ENCODE data around the gene ZCCHC24. TPM values are rescaled to one million over a fixed set of nuclear protein-coding genes. Genes with fewer than 3 reads are reported as not detected.
"Not testable (repeated sequence)": the region's sequence is repeated elsewhere in the genome, so short reads cannot be mapped to it uniquely, and the experiment has no call there.

ZCCHC24 gene
- total RNA-seq, 1 experiment from 2014 or later, result 3.8 TPM

DNA sequence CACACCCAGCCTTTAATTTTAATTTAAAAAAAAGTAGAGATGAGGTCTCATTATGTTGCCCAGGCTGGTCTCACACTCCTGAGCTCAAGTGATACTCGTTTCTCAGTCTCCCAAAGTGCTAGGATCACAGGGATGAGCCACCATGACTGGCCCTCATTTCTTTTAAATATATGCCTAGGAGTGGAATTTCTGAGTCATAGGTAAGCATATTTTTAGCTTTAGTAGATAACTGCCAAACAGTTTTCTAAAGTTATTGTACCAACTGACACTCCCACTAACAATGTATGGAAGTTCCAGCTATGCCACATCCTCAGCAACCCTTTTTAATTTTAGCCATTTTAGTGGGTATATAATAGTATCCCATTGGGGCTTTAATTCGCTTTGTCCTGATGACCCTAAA, 111.9 kb downstream of the ZCCHC24 start:
- H3K23ac ChIP-seq (ENCODE audit: insufficient read length, low read depth, low read length), result no peak overlapping the region
- H4K91ac ChIP-seq (ENCODE audit: insufficient read length, low read depth, low read length), result no peak overlapping the region
- no peak overlapping the region for H3K4ac ChIP-seq (ENCODE audit: low read depth, low read length)
- no peaks in the 10 kb centered on the region for H3K9me3 ChIP-seq (ENCODE audit: control insufficient read depth, low read depth, low read length)
- DNase-seq, result no peak
- H3K27ac ChIP-seq (ENCODE audit: insufficient read length, low read depth, low read length), result no peak overlapping the region
- TF ChIP-seq, protein P1, sequence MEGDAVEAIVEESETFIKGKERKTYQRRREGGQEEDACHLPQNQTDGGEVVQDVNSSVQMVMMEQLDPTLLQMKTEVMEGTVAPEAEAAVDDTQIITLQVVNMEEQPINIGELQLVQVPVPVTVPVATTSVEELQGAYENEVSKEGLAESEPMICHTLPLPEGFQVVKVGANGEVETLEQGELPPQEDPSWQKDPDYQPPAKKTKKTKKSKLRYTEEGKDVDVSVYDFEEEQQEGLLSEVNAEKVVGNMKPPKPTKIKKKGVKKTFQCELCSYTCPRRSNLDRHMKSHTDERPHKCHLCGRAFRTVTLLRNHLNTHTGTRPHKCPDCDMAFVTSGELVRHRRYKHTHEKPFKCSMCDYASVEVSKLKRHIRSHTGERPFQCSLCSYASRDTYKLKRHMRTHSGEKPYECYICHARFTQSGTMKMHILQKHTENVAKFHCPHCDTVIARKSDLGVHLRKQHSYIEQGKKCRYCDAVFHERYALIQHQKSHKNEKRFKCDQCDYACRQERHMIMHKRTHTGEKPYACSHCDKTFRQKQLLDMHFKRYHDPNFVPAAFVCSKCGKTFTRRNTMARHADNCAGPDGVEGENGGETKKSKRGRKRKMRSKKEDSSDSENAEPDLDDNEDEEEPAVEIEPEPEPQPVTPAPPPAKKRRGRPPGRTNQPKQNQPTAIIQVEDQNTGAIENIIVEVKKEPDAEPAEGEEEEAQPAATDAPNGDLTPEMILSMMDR (conservative IDR thresholded peaks at IDR 0.05), result no peak
- no peak overlapping the region for H3K18ac ChIP-seq (ENCODE audit: insufficient read length, low read depth, low read length)
- no peak overlapping the region for H3K14ac ChIP-seq (ENCODE audit: insufficient read depth, low read length)
- H3K4me2 ChIP-seq (ENCODE audit: insufficient read depth, insufficient read length, low read length), result no peak overlapping the region
- H2BK5ac ChIP-seq (ENCODE audit: insufficient read length, low read length), result no peak overlapping the region
- H3K4me3 Mint-ChIP-seq, result no peak overlapping the region
- no peak overlapping the region for H2AK5ac ChIP-seq (ENCODE audit: insufficient read length, low read length)
- no peak overlapping the region for H4K8ac ChIP-seq (replicated peaks; ENCODE audit: insufficient read length, low read depth, low read length)
- H4K5ac ChIP-seq (ENCODE audit: insufficient read length, low read depth, low read length), result no peak overlapping the region
- H4K20me1 ChIP-seq (ENCODE audit: control insufficient read depth, insufficient read depth, insufficient read length), result no peaks in the 10 kb centered on the region
- H3K36me3 Mint-ChIP-seq (ENCODE audit: insufficient read depth in 1 of 3, low read depth in 3 of 3), result peaks cover 2 to 3% (median 3%) of the 10 kb centered on the region in 3 experiments; a peak in 5 of 7 replicates
- H3K9me3 Mint-ChIP-seq, result peaks cover 12 to 14% of the 10 kb centered on the region in 2 experiments
- H2BK12ac ChIP-seq (ENCODE audit: insufficient read length, low read depth, low read length), result no peak overlapping the region
- peaks cover 13% of the 10 kb centered on the region in 2 experiments for H3K4me1 Mint-ChIP-seq
- no peaks in the 10 kb centered on the region for H3K79me1 ChIP-seq (ENCODE audit: insufficient read depth, low read depth, low read length, poor library complexity, severe bottlenecking)
- no peak overlapping the region for H3K56ac ChIP-seq (ENCODE audit: insufficient read length, low read depth, low read length)
- no peak overlapping the region for H2BK15ac ChIP-seq (ENCODE audit: low read depth, low read length)
- H3K9ac ChIP-seq (ENCODE audit: extremely low read depth, insufficient read length, low read length), result no peak overlapping the region
- H2BK120ac ChIP-seq (ENCODE audit: low read depth, low read length, poor library complexity, severe bottlenecking), result no peak overlapping the region
- H3K27ac Mint-ChIP-seq, result no peak overlapping the region
- no peaks in the 10 kb centered on the region for H3K23me2 ChIP-seq (ENCODE audit: insufficient read length, low read depth, low read length, poor library complexity, severe bottlenecking)
- H3K79me2 ChIP-seq (ENCODE audit: insufficient read depth, low read length), result no peaks in the 10 kb centered on the region
- no peaks in the 10 kb centered on the region for H3K4me1 ChIP-seq (ENCODE audit: insufficient read depth, low read length)
- no peak overlapping the region for H2BK20ac ChIP-seq (ENCODE audit: low read depth, low read length, poor library complexity, severe bottlenecking)
- H3T11ph ChIP-seq (ENCODE audit: low read length), result no peak overlapping the region
- WGBS (ENCODE audit: extremely low coverage, insufficient read length, low lambda C conversion rate), result no CpG with 5 or more reads among the region's 2 CpGs
- H3K27me3 ChIP-seq (ENCODE audit: insufficient read depth, low read length), result no peaks in the 10 kb centered on the region
- no peak overlapping the region for H2AFZ ChIP-seq (ENCODE audit: low read length)
- peaks cover 12% of the 10 kb centered on the region for H3K27me3 Mint-ChIP-seq (ENCODE audit: low read depth)

DNA sequence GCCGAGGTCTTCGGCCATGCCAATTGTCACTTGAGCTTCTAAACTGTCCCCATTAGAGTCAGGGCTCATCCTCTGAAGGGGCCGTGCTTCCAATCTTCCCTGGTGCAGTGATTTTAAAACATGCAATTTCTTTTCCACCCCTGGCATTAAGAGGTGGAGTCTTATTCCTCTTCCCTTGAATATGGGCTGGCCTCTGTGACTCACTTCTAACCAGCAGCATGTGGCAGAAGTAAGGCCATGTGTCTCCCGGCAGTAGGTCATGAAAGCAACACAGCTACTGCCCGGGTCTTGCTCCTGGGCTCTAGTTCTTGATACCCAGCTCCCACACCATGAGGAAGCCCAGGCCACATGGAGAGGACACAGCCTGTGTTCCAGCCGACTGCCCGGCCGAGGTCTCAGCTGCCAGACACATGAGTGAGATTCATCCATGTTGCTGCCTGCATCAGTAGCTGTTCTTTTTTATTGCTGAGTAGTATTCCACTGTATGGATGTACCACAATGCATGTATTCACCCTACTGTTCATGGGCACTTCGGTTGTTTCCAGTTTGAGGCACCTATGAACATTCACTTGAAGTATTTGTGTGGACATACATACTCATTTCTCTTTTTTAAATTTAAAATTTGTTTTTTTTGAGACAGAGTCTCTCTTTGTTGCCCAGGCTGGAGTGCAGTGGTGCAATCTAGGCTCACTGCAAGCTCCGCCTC, 112.7 kb downstream of the ZCCHC24 start:
- H3K4me1 ChIP-seq (ENCODE audit: insufficient read depth, low read length); H3K14ac ChIP-seq (ENCODE audit: insufficient read depth, low read length); H3K27ac Mint-ChIP-seq; H3K9ac ChIP-seq (ENCODE audit: extremely low read depth, insufficient read length, low read length); H2AK5ac ChIP-seq (ENCODE audit: insufficient read length, low read length); H2BK12ac ChIP-seq (ENCODE audit: insufficient read length, low read depth, low read length); H3K56ac ChIP-seq (ENCODE audit: insufficient read length, low read depth, low read length); H3K18ac ChIP-seq (ENCODE audit: insufficient read length, low read depth, low read length); H3K23ac ChIP-seq (ENCODE audit: insufficient read length, low read depth, low read length); H4K8ac ChIP-seq (replicated peaks; ENCODE audit: insufficient read length, low read depth, low read length); H4K20me1 ChIP-seq (ENCODE audit: control insufficient read depth, insufficient read depth, insufficient read length); H2BK15ac ChIP-seq (ENCODE audit: low read depth, low read length); H3K36me3 Mint-ChIP-seq (ENCODE audit: insufficient read depth in 1 of 3, low read depth in 3 of 3); H2BK120ac ChIP-seq (ENCODE audit: low read depth, low read length, poor library complexity, severe bottlenecking); H3K27me3 Mint-ChIP-seq (ENCODE audit: low read depth); H2BK20ac ChIP-seq (ENCODE audit: low read depth, low read length, poor library complexity, severe bottlenecking); H3K79me2 ChIP-seq (ENCODE audit: insufficient read depth, low read length); H3K23me2 ChIP-seq (ENCODE audit: insufficient read length, low read depth, low read length, poor library complexity, severe bottlenecking); H3K27ac ChIP-seq (ENCODE audit: insufficient read length, low read depth, low read length); H3T11ph ChIP-seq (ENCODE audit: low read length); H3K27me3 ChIP-seq (ENCODE audit: insufficient read depth, low read length); H3K9me3 ChIP-seq (ENCODE audit: control insufficient read depth, low read depth, low read length); H2AFZ ChIP-seq (ENCODE audit: low read length); DNase-seq; H3K4me3 Mint-ChIP-seq; H3K4ac ChIP-seq (ENCODE audit: low read depth, low read length); H2BK5ac ChIP-seq (ENCODE audit: insufficient read length, low read length); H4K91ac ChIP-seq (ENCODE audit: insufficient read length, low read depth, low read length); H4K5ac ChIP-seq (ENCODE audit: insufficient read length, low read depth, low read length); H3K4me2 ChIP-seq (ENCODE audit: insufficient read depth, insufficient read length, low read length); H3K79me1 ChIP-seq (ENCODE audit: insufficient read depth, low read depth, low read length, poor library complexity, severe bottlenecking): not testable (repeated sequence)
- no CpG with 5 or more reads among the region's 10 CpGs for WGBS (ENCODE audit: extremely low coverage, insufficient read length, low lambda C conversion rate)
- Mint-ChIP-seq H3K9me3 (peaks cover 12% of the 10 kb centered on the region in 2 experiments), H3K4me1 (peaks cover 13% of the 10 kb centered on the region in 2 experiments)
